Prostate gland (tissue), 2 donors: ENCODE measurements around the gene PLA2G4A. TPM values are rescaled to one million over a fixed set of nuclear protein-coding genes. Genes with fewer than 3 reads are reported as not detected.

Experiments used
- DNase-seq: peaks from one replicate; pipeline ENCODE4 v3.0.0-alpha.2; 2019; ENCODE audit warnings: low spot score
- H3K27ac ChIP-seq, 2 donors: fragments of 200-600 bp; sonication (generic); 2 replicates each; pipeline ENCODE4 v1.5.1; 2017 to 2019
- H3K27me3 ChIP-seq: fragments of 200-600 bp; sonication (generic); replicated peaks from 2 replicates; pipeline ENCODE4 v1.5.1; 2019; ENCODE audit not compliant: insufficient read depth
- H3K36me3 ChIP-seq, 2 donors: fragments of 200-600 bp; sonication (generic); 1 replicate in 1 of 2; 2 replicates in 1 of 2; pipeline versions ENCODE4 v1.5.1 to v1.8.1; 2017 to 2019
- H3K4me1 ChIP-seq: fragments of 200-600 bp; sonication (generic); replicated peaks from 2 replicates; pipeline ENCODE4 v1.5.1; 2019
- H3K4me3 ChIP-seq, 2 donors: fragments of 200-600 bp; sonication (generic); 2 replicates each; pipeline ENCODE4 v1.5.1; 2017 to 2019
- H3K9me3 ChIP-seq: fragments of 200-600 bp; sonication (generic); 2 replicates; pipeline ENCODE4 v1.5.1; 2017
- POLR2A ChIP-seq: fragments of 450-650 bp; IDR thresholded peaks from one replicate; pipeline ENCODE4 v1.6.1; 2016; ENCODE audit warnings: antibody characterized with exemption, mild to moderate bottlenecking
- POLR2AphosphoS5 ChIP-seq: sonication (generic); formaldehyde crosslinking; IDR thresholded peaks from one replicate; pipeline ENCODE4 v1.6.1; 2017; ENCODE audit warnings: antibody characterized with exemption
- WGBS: methylation state at CpG from one replicate; pipeline ENCODE4 v1.1.5; 2018; 5-methylcytosine and 5-hydroxymethylcytosine counted together
- intact Hi-C: fragments of 100-400 bp; cut with DNase I; formaldehyde crosslinking; loops from one replicate; pipeline ENCODE4 v1.14.2; 2022
- total RNA-seq, 2 donors: library from RNA; depleted of rRNA; stranded (reverse); fragments of >200 nt; gene quantifications; one replicate each; pipeline ENCODE4 v1.1.0, GENCODE V29; 2016
- TF ChIP-seq, protein P1 (sequence below), 4 experiments: fragments of 200-600 bp in 2 of 4; fragments of 450-650 bp in 2 of 4; sonication (generic) in 2 of 4; IDR thresholded peaks; 1 replicate in 3 of 4; 2 replicates in 1 of 4; pipeline ENCODE4 v1.5.1; 2016 to 2019; ENCODE audit warnings: antibody characterized with exemption in 4 of 4, mild to moderate bottlenecking in 2 of 4, moderate library complexity in 2 of 4

PLA2G4A gene
- total RNA-seq, 2 donors from 2014 or later: 6.1 to 8.8 TPM

DNA sequence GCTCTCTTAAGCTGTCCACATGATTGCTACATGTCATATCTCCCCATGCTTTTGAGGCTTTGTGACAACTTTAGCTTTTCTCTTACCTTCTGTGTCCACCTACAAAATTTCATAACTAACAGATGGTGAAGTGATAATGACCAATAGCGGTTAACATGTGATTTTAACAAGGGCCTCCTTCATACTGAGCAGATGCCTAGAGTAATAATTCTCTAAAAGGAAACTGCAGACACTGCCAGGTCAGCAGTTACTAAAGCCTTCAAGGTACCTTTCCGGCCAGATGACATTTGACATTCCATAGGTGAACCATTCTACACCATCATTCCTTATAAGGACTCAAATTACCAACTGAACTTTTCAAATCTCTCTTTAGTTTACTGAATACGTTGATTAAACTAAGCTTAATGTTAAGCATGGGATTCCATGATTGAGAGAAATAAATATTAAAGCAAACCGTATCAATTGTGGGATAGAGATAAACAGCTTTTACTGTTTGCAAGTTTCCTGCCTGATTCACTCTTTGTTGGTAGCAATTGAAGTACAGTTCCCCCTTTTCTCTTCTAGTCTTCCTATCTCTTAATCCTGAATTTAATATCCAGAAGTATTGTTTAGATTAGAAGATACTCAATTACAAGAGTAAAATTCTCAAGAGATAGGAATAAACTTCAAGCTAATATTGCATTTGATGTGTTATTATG is 205.1 kb downstream of the PLA2G4A start:
- Histone ChIP-seq H3K4me1 (no peaks in the 10 kb centered on the region), H3K4me3 (no peak overlapping the region), H3K36me3 (no peaks in the 10 kb centered on the region), H3K9me3 (no peaks in the 10 kb centered on the region), H3K27me3 (no peaks in the 10 kb centered on the region), H3K27ac (no peak overlapping the region)
- no peak for DNase-seq
- intact Hi-C loops: no loop called here
- TF ChIP-seq POLR2AphosphoS5 (no peak), POLR2A (no peak)
- TF ChIP-seq, protein P1, sequence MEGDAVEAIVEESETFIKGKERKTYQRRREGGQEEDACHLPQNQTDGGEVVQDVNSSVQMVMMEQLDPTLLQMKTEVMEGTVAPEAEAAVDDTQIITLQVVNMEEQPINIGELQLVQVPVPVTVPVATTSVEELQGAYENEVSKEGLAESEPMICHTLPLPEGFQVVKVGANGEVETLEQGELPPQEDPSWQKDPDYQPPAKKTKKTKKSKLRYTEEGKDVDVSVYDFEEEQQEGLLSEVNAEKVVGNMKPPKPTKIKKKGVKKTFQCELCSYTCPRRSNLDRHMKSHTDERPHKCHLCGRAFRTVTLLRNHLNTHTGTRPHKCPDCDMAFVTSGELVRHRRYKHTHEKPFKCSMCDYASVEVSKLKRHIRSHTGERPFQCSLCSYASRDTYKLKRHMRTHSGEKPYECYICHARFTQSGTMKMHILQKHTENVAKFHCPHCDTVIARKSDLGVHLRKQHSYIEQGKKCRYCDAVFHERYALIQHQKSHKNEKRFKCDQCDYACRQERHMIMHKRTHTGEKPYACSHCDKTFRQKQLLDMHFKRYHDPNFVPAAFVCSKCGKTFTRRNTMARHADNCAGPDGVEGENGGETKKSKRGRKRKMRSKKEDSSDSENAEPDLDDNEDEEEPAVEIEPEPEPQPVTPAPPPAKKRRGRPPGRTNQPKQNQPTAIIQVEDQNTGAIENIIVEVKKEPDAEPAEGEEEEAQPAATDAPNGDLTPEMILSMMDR (IDR thresholded peaks at IDR 0.05): no peak
- WGBS: 82% methylated on average over 4 of the region's 4 CpGs

DNA sequence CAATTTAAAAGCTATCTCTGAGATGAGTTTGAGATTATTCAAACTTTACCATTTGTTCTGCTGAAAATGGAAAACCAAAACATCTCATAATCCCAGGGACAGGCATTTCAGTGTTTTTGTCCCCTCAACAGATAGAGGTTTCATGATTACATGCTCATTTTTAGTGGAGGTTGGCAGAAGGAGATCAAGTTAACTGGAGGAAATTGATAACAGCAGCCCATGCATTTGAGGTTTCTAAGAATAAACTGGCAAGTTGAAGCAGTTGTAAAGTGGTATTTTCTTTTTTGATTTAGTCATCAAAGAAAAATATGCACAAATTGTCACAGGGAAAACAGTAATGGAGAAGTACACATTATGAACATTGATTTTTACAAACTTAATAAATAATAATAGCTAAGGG is 205.8 kb downstream of the PLA2G4A start:
- Histone ChIP-seq H3K27ac (no peak overlapping the region), H3K9me3 (no peaks in the 10 kb centered on the region), H3K4me3 (no peak overlapping the region), H3K27me3 (no peaks in the 10 kb centered on the region), H3K36me3 (no peaks in the 10 kb centered on the region), H3K4me1 (no peaks in the 10 kb centered on the region)
- intact Hi-C loops: no loop called here
- DNase-seq: no peak
- TF ChIP-seq, protein P1 (IDR thresholded peaks at IDR 0.05): no peak
- no peak for TF ChIP-seq POLR2A
- TF ChIP-seq POLR2AphosphoS5: no peak

DNA sequence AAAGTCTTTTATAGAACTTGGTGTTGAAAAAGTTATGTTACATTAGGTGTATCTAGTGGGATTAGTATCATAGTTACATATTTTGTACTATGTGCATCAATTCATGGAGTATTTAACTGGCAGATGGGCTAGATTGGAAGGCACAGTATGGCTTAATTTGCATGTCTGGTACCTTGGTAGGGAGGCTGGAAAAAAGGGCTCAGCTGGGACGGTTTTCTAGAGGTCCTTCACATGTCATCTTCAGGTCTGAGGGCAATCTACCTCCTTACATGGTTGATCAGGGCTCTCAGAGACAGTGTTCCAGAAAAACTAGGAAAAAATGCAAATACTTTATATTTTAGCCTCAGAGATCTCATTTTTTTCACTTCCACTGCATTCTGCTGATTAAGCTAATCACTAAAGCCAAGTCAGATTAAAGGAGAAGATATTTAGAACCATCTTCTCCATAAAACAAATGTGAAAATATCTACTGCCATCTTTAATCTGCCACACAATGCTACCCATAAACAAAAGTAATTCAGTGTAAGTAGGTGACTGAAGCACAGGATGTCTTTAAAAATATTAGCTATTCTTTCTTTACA is 209.3 kb downstream of the PLA2G4A start:
- TF ChIP-seq POLR2AphosphoS5 (no peak), POLR2A (no peak)
- TF ChIP-seq, protein P1 (IDR thresholded peaks at IDR 0.05): no peak
- H3K36me3 ChIP-seq: no peaks in the 10 kb centered on the region
- 68% methylated on average over 1 of the region's 1 CpG for WGBS
- no peak for DNase-seq
- H3K4me3 ChIP-seq: no peak overlapping the region
- no peaks in the 10 kb centered on the region for H3K27me3 ChIP-seq
- intact Hi-C loops: no loop called here
- H3K4me1 ChIP-seq: no peaks in the 10 kb centered on the region
- no peak overlapping the region for H3K27ac ChIP-seq
- H3K9me3 ChIP-seq: no peaks in the 10 kb centered on the region

Other genes with a start within 250 kb of the PLA2G4A start
- gene PTGS2, start 148.5 kb upstream of the PLA2G4A start, total RNA-seq: 10 to 100 TPM; 11.2 to 14.3 TPM